GM23338 (cell line): Measurements from ENCODE around the gene DGKH. TPM values are rescaled to one million over a fixed set of nuclear protein-coding genes. Genes with fewer than 3 reads are reported as not detected.
"Not testable (repeated sequence)": the region's sequence is repeated elsewhere in the genome, so short reads cannot be mapped to it uniquely, and the experiment has no call there.

Source experiments
- ATAC-seq: fragments of 200-7000 bp; cut with Tn5 transposase; 3 replicates; pipeline ENCODE4 v1.9.1; 2020
- DNase-seq: peaks from one replicate; pipeline ENCODE4 v3.0.0-alpha.2; 2015; ENCODE audit warnings: low spot score
- H2AFZ ChIP-seq: fragments of 200-600 bp; sonication (generic); 2 replicates; pipeline ENCODE4 v1.8.0; 2016; ENCODE audit warnings: antibody characterized with exemption, mild to moderate bottlenecking, moderate library complexity
- H3F3A ChIP-seq: fragments of 200-600 bp; sonication (generic); replicated peaks from 2 replicates; pipeline ENCODE4 v1.8.0; 2017; ENCODE audit warnings: antibody characterized with exemption, mixed run types, low read depth
- H3K27ac ChIP-seq: fragments of 200-600 bp; sonication (generic); 2 replicates; pipeline ENCODE4 v1.6.1; 2016; ENCODE audit warnings: low read depth
- H3K27me3 ChIP-seq: fragments of 200-600 bp; sonication (generic); 2 replicates; pipeline ENCODE4 v1.8.0; 2016; ENCODE audit warnings: mild to moderate bottlenecking, mixed run types, moderate library complexity; ENCODE audit not compliant: insufficient read depth
- H3K36me3 ChIP-seq: fragments of 200-600 bp; sonication (generic); 2 replicates; pipeline ENCODE4 v1.8.0; 2016; ENCODE audit warnings: mild to moderate bottlenecking; ENCODE audit not compliant: insufficient read depth
- H3K4me1 ChIP-seq: fragments of 200-600 bp; sonication (generic); 2 replicates; pipeline ENCODE4 v1.8.0; 2016; ENCODE audit warnings: mild to moderate bottlenecking, moderate library complexity; ENCODE audit not compliant: insufficient read depth
- H3K4me2 ChIP-seq: fragments of 200-600 bp; sonication (generic); 2 replicates; pipeline ENCODE4 v1.7.1; 2017; ENCODE audit warnings: mixed run types
- H3K4me3 ChIP-seq: fragments of 200-600 bp; sonication (generic); 2 replicates; pipeline ENCODE4 v1.6.1; 2016; ENCODE audit warnings: mixed run types
- H3K79me2 ChIP-seq: fragments of 200-600 bp; sonication (generic); replicated peaks from 2 replicates; pipeline ENCODE4 v1.8.0; 2017; ENCODE audit warnings: mild to moderate bottlenecking; ENCODE audit not compliant: insufficient read depth
- H3K9me2 ChIP-seq: fragments of 200-600 bp; sonication (generic); 2 replicates; pipeline ENCODE4 v1.8.0; 2017; ENCODE audit not compliant: insufficient read depth
- H4K20me1 ChIP-seq: fragments of 200-600 bp; sonication (generic); replicated peaks from 2 replicates; pipeline ENCODE4 v1.8.0; 2017; ENCODE audit warnings: mild to moderate bottlenecking; ENCODE audit not compliant: insufficient read depth
- H3K27ac Mint-ChIP-seq: 2 replicates; pipeline ENCODE4 v1.8.0; 2020; ENCODE audit warnings: inconsistent platforms, mild to moderate bottlenecking, moderate library complexity, mixed read lengths
- H3K27me3 Mint-ChIP-seq: 3 replicates; pipeline ENCODE4 v1.8.0; 2022; ENCODE audit warnings: low read depth, mild to moderate bottlenecking, moderate library complexity, mixed read lengths, inconsistent platforms; ENCODE audit not compliant: insufficient read depth, poor library complexity
- H3K36me3 Mint-ChIP-seq: 3 replicates; pipeline ENCODE4 v1.8.0; 2021; ENCODE audit warnings: low read depth, mild to moderate bottlenecking, inconsistent platforms, moderate library complexity, mixed read lengths
- H3K4me1 Mint-ChIP-seq: 3 replicates; pipeline ENCODE4 v1.8.0; 2020; ENCODE audit warnings: mild to moderate bottlenecking, inconsistent platforms, mixed read lengths
- H3K4me3 Mint-ChIP-seq: 3 replicates; pipeline ENCODE4 v1.8.0; 2021; ENCODE audit warnings: moderate library complexity, mild to moderate bottlenecking, inconsistent platforms, mixed read lengths
- H3K9me3 Mint-ChIP-seq: 3 replicates; pipeline ENCODE4 v1.8.0; 2020; ENCODE audit warnings: moderate library complexity, mild to moderate bottlenecking, inconsistent platforms, mixed read lengths
- EZH2 ChIP-seq: fragments of 200-600 bp; sonication (generic); IDR thresholded peaks from one replicate; pipeline ENCODE4 v1.8.0; 2017; ENCODE audit warnings: antibody characterized with exemption, mild to moderate bottlenecking, low read depth; ENCODE audit not compliant: unreplicated experiment
- EZH2phosphoT487 ChIP-seq: fragments of 200-600 bp; sonication (generic); IDR thresholded peaks from one replicate; pipeline ENCODE4 v1.8.1; 2018; ENCODE audit warnings: antibody characterized with exemption; ENCODE audit not compliant: unreplicated experiment
- JUNB ChIP-seq: IDR thresholded peaks from one replicate; pipeline ENCODE4 v1.6.1; 2016; ENCODE audit warnings: antibody characterized with exemption; ENCODE audit not compliant: unreplicated experiment
- NANOG ChIP-seq: IDR thresholded peaks from 2 replicates; pipeline ENCODE4 v1.6.1; 2016; ENCODE audit warnings: antibody characterized with exemption, borderline replicate concordance
- POLR2AphosphoS5 ChIP-seq: IDR thresholded peaks from 2 replicates; pipeline ENCODE4 v1.6.1; 2016; ENCODE audit warnings: antibody characterized with exemption, low read depth
- STAT1 ChIP-seq: IDR thresholded peaks from one replicate; pipeline ENCODE4 v1.6.1; 2016; ENCODE audit warnings: antibody characterized with exemption; ENCODE audit not compliant: unreplicated experiment
- ZNF114 ChIP-seq: fragments of 250-450 bp; sonication (Bioruptor Pico); IDR thresholded peaks from 2 replicates; pipeline ENCODE4 v1.5.0; 2020; ENCODE audit warnings: mild to moderate bottlenecking, moderate library complexity
- ZNF331 ChIP-seq: fragments of 250-450 bp; sonication (Bioruptor Pico); IDR thresholded peaks from 2 replicates; pipeline ENCODE4 v1.5.0; 2020; ENCODE audit warnings: low read depth, mild to moderate bottlenecking, moderate library complexity
- polyA plus RNA-seq: library from polyadenylated mRNA; unstranded; fragments of >200 nt; fragmentation: Nextera tagmentation; extraction: Ambion mirVana; gene quantifications from 2 replicates; pipeline ENCODE4 v1.2.1, GENCODE V29; 2016
- total RNA-seq: library from RNA; depleted of rRNA; stranded (reverse); fragments of >200 nt; shearing (Covaris generic); gene quantifications from 2 replicates; pipeline ENCODE4 v1.2.3, GENCODE V29; 2014
- TF ChIP-seq, protein P1 (sequence below): IDR thresholded peaks from 2 replicates; pipeline ENCODE4 v1.6.1; 2016; ENCODE audit warnings: antibody characterized with exemption
- TF ChIP-seq, protein P2 (sequence below): fragments of 250-450 bp; sonication (Bioruptor Pico); IDR thresholded peaks from 2 replicates; pipeline ENCODE4 v1.5.0; 2020; ENCODE audit warnings: mild to moderate bottlenecking, moderate library complexity
- TF ChIP-seq, protein P3 (sequence below), 2 experiments: fragments of 200-600 bp in 1 of 2; sonication (generic) in 1 of 2; conservative IDR thresholded peaks; 2 replicates each; pipeline versions ENCODE4 v1.5.1 to v1.6.1; 2016 to 2017; ENCODE audit warnings: antibody characterized with exemption in 2 of 2, low read depth in 2 of 2, mild to moderate bottlenecking in 2 of 2, moderate library complexity in 1 of 2

The DGKH gene
- total and polyA plus RNA-seq, 2 experiments from 2014 or later = 2.1 to 7.5 TPM

DNA sequence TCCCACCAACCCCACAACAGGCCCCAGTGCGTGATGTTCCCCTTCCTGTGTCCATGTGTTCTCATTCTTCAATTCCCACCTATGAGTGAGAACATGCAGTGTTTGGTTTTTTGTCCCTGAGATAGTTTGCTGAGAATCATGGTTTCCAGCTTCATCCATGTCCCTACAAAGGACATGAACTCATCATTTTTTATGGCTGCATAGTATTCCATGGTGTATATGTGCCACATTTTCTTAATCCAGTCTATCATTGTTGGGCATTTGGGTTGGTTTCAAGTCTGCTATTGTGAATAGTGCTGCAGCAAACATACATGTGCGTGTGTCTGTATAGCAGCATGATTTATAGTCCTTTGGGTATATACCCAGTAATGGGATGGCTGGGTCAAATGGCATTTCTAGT, 92.6 kb downstream of the DGKH start:
- H3K9me3 Mint-ChIP-seq, H3K9me2 ChIP-seq, ATAC-seq: not testable (repeated sequence)

DNA sequence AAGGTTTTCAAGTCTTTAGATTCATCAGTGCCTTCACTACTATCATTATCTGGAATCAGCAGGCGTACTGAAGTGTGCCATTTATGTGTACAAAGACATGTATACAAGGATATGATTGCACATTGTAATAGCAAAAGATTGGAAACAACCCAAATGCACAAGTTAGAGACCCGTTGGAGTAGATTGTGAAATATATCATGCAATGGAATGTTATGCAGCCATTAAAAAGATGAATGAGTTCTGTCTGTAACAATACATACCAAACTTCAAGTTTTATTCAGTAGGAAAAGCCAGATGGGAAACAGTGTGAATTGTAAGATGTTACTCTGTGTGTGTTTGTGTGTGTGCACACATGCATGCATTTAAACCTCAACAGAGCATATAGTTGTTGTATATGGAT, 97.9 kb downstream of the DGKH start:
- Histone ChIP-seq H3K4me2 (no peak overlapping the region), H3K9me2 (no peaks in the 10 kb centered on the region), H2AFZ (no peak overlapping the region), H3K36me3 (no peaks in the 10 kb centered on the region), H3F3A (no peaks in the 10 kb centered on the region), H3K4me1 (no peaks in the 10 kb centered on the region), H3K4me3 (no peak overlapping the region), H3K27me3 (no peaks in the 10 kb centered on the region), H4K20me1 (no peaks in the 10 kb centered on the region), H3K27ac (no peak overlapping the region), H3K79me2 (no peaks in the 10 kb centered on the region)
- no peak overlapping the region for H3K27ac Mint-ChIP-seq
- ATAC-seq (no peak), DNase-seq (no peak)
- H3K27me3 Mint-ChIP-seq = peaks cover 2% of the 10 kb centered on the region
- peaks cover 3% of the 10 kb centered on the region for H3K36me3 Mint-ChIP-seq
- H3K4me1 Mint-ChIP-seq = peaks cover 4% of the 10 kb centered on the region; the same call in 2 of the 3 replicates
- H3K9me3 Mint-ChIP-seq = 0 out of 3 replicates have a peak, but pooled peaks cover 3% of the 10 kb centered on the region
- no peak overlapping the region for H3K4me3 Mint-ChIP-seq
- TF ChIP-seq NANOG = no peak
- no peak for TF ChIP-seq STAT1
- TF ChIP-seq, protein P1, sequence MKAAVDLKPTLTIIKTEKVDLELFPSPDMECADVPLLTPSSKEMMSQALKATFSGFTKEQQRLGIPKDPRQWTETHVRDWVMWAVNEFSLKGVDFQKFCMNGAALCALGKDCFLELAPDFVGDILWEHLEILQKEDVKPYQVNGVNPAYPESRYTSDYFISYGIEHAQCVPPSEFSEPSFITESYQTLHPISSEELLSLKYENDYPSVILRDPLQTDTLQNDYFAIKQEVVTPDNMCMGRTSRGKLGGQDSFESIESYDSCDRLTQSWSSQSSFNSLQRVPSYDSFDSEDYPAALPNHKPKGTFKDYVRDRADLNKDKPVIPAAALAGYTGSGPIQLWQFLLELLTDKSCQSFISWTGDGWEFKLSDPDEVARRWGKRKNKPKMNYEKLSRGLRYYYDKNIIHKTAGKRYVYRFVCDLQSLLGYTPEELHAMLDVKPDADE = no peak
- TF ChIP-seq ZNF114 (CRISPR knock-in tag) = no peak
- no peak for TF ChIP-seq ZNF331 (CRISPR knock-in tag)
- no peak for TF ChIP-seq EZH2
- TF ChIP-seq EZH2phosphoT487 = no peak
- TF ChIP-seq, protein P2, sequence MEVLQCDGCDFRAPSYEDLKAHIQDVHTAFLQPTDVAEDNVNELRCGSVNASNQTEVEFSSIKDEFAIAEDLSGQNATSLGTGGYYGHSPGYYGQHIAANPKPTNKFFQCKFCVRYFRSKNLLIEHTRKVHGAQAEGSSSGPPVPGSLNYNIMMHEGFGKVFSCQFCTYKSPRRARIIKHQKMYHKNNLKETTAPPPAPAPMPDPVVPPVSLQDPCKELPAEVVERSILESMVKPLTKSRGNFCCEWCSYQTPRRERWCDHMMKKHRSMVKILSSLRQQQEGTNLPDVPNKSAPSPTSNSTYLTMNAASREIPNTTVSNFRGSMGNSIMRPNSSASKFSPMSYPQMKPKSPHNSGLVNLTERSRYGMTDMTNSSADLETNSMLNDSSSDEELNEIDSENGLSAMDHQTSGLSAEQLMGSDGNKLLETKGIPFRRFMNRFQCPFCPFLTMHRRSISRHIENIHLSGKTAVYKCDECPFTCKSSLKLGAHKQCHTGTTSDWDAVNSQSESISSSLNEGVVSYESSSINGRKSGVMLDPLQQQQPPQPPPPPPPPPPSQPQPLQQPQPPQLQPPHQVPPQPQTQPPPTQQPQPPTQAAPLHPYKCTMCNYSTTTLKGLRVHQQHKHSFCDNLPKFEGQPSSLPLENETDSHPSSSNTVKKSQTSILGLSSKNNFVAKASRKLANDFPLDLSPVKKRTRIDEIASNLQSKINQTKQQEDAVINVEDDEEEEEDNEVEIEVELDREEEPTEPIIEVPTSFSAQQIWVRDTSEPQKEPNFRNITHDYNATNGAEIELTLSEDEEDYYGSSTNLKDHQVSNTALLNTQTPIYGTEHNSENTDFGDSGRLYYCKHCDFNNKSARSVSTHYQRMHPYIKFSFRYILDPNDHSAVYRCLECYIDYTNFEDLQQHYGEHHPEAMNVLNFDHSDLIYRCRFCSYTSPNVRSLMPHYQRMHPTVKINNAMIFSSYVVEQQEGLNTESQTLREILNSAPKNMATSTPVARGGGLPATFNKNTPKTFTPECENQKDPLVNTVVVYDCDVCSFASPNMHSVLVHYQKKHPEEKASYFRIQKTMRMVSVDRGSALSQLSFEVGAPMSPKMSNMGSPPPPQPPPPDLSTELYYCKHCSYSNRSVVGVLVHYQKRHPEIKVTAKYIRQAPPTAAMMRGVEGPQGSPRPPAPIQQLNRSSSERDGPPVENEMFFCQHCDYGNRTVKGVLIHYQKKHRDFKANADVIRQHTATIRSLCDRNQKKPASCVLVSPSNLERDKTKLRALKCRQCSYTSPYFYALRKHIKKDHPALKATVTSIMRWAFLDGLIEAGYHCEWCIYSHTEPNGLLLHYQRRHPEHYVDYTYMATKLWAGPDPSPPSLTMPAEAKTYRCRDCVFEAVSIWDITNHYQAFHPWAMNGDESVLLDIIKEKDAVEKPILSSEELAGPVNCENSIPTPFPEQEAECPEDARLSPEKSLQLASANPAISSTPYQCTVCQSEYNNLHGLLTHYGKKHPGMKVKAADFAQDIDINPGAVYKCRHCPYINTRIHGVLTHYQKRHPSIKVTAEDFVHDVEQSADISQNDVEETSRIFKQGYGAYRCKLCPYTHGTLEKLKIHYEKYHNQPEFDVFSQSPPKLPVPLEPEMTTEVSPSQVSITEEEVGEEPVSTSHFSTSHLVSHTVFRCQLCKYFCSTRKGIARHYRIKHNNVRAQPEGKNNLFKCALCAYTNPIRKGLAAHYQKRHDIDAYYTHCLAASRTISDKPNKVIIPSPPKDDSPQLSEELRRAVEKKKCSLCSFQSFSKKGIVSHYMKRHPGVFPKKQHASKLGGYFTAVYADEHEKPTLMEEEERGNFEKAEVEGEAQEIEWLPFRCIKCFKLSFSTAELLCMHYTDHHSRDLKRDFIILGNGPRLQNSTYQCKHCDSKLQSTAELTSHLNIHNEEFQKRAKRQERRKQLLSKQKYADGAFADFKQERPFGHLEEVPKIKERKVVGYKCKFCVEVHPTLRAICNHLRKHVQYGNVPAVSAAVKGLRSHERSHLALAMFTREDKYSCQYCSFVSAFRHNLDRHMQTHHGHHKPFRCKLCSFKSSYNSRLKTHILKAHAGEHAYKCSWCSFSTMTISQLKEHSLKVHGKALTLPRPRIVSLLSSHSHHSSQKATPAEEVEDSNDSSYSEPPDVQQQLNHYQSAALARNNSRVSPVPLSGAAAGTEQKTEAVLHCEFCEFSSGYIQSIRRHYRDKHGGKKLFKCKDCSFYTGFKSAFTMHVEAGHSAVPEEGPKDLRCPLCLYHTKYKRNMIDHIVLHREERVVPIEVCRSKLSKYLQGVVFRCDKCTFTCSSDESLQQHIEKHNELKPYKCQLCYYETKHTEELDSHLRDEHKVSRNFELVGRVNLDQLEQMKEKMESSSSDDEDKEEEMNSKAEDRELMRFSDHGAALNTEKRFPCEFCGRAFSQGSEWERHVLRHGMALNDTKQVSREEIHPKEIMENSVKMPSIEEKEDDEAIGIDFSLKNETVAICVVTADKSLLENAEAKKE (CRISPR knock-in tag) = no peak
- TF ChIP-seq JUNB = no peak
- TF ChIP-seq, protein P3, sequence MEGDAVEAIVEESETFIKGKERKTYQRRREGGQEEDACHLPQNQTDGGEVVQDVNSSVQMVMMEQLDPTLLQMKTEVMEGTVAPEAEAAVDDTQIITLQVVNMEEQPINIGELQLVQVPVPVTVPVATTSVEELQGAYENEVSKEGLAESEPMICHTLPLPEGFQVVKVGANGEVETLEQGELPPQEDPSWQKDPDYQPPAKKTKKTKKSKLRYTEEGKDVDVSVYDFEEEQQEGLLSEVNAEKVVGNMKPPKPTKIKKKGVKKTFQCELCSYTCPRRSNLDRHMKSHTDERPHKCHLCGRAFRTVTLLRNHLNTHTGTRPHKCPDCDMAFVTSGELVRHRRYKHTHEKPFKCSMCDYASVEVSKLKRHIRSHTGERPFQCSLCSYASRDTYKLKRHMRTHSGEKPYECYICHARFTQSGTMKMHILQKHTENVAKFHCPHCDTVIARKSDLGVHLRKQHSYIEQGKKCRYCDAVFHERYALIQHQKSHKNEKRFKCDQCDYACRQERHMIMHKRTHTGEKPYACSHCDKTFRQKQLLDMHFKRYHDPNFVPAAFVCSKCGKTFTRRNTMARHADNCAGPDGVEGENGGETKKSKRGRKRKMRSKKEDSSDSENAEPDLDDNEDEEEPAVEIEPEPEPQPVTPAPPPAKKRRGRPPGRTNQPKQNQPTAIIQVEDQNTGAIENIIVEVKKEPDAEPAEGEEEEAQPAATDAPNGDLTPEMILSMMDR (conservative IDR thresholded peaks at IDR 0.05; ENCODE audit: low read depth in 2 of 2) = no peak
- TF ChIP-seq POLR2AphosphoS5 = no peak

More for the DNA sequence above, 92.6 kb downstream of the DGKH start:
- H3K4me3 Mint-ChIP-seq, H3K4me1 ChIP-seq, H3K27me3 Mint-ChIP-seq, H3K79me2 ChIP-seq, H4K20me1 ChIP-seq, H3K36me3 Mint-ChIP-seq, H3K4me2 ChIP-seq, H3K36me3 ChIP-seq, DNase-seq, H3F3A ChIP-seq, H3K27me3 ChIP-seq, H2AFZ ChIP-seq, H3K4me1 Mint-ChIP-seq, H3K4me3 ChIP-seq, H3K27ac ChIP-seq, H3K27ac Mint-ChIP-seq: not testable (repeated sequence)
